PFSK-1 (cell line): Measurements from ENCODE around the gene ESF1.

ENCODE experiments used
- POLR2AphosphoS5 ChIP-seq: IDR thresholded peaks from 2 replicates; pipeline ENCODE4 v1.6.1; 2012; ENCODE audit warnings: low read depth, mild to moderate bottlenecking, control low read depth, low read length, moderate library complexity
- REST ChIP-seq, 2 experiments: IDR thresholded peaks; 2 replicates each; pipeline versions ENCODE4 v1.6.1 to v1.8.0; 2011 to 2012; ENCODE audit warnings: low read depth in 2 of 2, low read length in 2 of 2, control low read depth in 1 of 2, inconsistent platforms in 1 of 2, mild to moderate bottlenecking in 1 of 2, moderate library complexity in 1 of 2; ENCODE audit not compliant: insufficient read depth in 1 of 2
- SIN3A ChIP-seq: IDR thresholded peaks from 2 replicates; pipeline ENCODE4 v1.6.1; 2012; ENCODE audit warnings: mild to moderate bottlenecking, low read length, moderate library complexity, borderline replicate concordance; ENCODE audit not compliant: insufficient read depth
- TAF1 ChIP-seq: IDR thresholded peaks from 2 replicates; pipeline ENCODE4 v1.6.1; 2012; ENCODE audit warnings: low read length, control low read depth, borderline replicate concordance; ENCODE audit not compliant: insufficient read depth

DNA sequence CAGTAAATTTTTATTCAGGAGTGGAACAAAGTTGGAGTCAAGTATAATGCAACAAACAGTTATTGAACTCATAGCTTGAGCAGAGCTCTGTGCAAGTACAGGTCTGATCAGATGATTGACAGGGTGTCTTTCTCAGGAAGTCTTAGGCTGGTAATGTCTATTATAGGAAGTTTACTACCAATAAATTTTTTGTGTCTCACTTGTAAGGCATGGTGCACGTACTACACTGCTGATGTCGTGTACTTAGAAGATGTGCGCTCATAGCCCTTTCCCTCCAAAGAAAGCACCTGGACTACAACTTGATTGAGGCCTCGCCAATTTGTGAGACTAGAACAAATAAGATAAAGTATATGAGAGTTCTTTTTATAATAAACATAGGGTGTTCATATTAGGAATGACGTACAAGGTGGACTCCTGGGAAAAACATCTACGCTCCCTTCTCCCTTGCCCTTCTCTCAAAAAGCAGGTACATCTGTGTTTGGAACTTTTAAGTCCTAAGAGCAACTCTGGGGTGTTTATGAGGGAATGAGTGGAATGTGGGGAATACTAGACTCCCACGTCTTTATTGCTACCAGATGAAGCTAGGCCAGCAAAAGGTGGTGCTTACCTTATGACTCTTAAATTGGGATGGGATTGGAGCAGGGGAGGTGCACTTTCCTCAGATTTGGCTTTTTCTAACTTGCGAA is 1.6 kb upstream of the ESF1 start:
- TF ChIP-seq POLR2AphosphoS5 (no peak), SIN3A (no peak), REST (IDR thresholded peaks at IDR 0.05; ENCODE audit: insufficient read depth in 1 of 2, low read depth in 2 of 2, low read length in 2 of 2) (no peak), TAF1 (no peak)
